ENCODE measurements around the gene LRRC23.

DNA sequence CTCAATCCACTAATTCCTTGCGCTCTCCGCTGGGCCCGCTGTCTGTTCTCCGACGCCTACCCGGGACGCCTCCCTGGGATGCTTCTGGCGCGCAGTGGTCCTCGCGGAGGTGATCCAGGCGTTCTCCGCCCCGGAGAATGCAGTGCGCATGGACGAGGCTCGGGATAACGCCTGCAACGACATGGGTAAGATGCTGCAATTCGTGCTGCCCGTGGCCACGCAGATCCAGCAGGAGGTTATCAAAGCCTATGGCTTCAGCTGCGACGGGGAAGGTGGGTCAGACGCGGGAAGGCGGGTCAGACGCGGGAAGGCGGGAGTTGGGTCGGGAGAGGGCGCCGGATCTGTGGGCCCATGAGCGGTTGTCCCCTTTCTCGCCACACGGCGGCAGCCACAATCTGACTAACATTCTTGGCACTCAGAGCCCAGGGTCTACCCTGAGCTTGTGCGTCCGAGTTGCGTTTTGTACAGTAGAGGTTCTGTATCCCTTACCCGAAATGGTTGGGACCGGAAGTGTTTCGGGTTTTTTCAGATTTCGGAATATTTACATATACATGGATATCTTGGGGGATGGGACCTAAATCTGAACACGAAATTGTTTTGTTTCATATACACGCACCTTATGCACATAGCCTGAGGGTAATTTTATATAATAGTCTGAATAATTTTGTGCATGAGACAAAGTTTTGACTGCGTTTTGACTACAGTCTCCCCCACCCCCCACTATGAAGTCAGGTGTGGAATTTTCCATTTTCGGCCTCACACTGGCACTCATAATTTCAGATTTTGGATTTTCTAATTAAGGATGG lies 40.0 kb downstream of the LRRC23 start:
- TF ChIP-seq, protein P1, sequence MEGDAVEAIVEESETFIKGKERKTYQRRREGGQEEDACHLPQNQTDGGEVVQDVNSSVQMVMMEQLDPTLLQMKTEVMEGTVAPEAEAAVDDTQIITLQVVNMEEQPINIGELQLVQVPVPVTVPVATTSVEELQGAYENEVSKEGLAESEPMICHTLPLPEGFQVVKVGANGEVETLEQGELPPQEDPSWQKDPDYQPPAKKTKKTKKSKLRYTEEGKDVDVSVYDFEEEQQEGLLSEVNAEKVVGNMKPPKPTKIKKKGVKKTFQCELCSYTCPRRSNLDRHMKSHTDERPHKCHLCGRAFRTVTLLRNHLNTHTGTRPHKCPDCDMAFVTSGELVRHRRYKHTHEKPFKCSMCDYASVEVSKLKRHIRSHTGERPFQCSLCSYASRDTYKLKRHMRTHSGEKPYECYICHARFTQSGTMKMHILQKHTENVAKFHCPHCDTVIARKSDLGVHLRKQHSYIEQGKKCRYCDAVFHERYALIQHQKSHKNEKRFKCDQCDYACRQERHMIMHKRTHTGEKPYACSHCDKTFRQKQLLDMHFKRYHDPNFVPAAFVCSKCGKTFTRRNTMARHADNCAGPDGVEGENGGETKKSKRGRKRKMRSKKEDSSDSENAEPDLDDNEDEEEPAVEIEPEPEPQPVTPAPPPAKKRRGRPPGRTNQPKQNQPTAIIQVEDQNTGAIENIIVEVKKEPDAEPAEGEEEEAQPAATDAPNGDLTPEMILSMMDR (IDR thresholded peaks at IDR 0.05), result peak; percentile 90
- no peak for TF ChIP-seq EZH2 (IDR thresholded peaks at IDR 0.05; ENCODE audit: borderline replicate concordance, insufficient read depth, low read depth, low read length, poor library complexity, severe bottlenecking)

Data from B cell (primary cell).